Measurements from ENCODE around the gene REC114. TPM values are rescaled to one million over a fixed set of nuclear protein-coding genes. Genes with fewer than 3 reads are reported as not detected.

Gene REC114, protein sequence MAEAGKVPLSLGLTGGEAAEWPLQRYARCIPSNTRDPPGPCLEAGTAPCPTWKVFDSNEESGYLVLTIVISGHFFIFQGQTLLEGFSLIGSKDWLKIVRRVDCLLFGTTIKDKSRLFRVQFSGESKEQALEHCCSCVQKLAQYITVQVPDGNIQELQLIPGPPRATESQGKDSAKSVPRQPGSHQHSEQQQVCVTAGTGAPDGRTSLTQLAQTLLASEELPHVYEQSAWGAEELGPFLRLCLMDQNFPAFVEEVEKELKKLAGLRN
- polyA plus RNA-seq (2011; rRNA removed), result not detected in 2 replicates
- polyA minus RNA-seq (2011; rRNA and poly(A)+ RNA removed), result not detected in 2 replicates

DNA sequence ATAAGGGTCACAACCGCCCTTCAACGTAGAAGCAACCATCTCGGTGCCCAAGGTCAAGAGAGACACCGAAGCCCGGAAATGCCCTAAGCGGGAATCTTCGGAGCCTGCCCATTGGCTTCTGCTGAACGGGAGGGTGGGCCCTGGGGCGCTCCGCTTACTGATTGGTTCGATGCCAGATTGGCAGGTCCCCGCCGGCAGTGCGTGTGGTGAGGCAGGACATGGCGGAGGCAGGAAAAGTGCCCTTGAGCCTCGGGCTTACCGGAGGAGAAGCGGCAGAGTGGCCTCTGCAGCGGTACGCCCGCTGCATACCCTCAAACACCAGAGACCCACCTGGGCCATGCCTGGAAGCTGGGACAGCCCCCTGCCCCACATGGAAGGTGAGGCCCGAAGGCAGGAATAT lies at the start of gene REC114:
REC114 (plus strand) TSS at position 197 of the 400 bp plus-strand sequence; CDS start at position 219, 22 bp downstream.
- no peak for DNase-seq (ENCODE audit: low read depth)
- H3K36me3 ChIP-seq (ENCODE audit: control insufficient read depth, insufficient read depth, low read length), result no peaks in the 10 kb centered on the region
- H3K4me3 ChIP-seq (ENCODE audit: low read depth, low read length), result no peak within 1 kb of the TSS
- POLR2A ChIA-PET, result no interaction called here
- CTCF ChIA-PET, result no interaction called here
- 0 out of 2 replicates have a peak, but pooled peaks cover 3% of the 10 kb centered on the region for H3K27me3 ChIP-seq (ENCODE audit: control insufficient read depth, insufficient read depth, low read length)
- TF ChIP-seq, protein P1, sequence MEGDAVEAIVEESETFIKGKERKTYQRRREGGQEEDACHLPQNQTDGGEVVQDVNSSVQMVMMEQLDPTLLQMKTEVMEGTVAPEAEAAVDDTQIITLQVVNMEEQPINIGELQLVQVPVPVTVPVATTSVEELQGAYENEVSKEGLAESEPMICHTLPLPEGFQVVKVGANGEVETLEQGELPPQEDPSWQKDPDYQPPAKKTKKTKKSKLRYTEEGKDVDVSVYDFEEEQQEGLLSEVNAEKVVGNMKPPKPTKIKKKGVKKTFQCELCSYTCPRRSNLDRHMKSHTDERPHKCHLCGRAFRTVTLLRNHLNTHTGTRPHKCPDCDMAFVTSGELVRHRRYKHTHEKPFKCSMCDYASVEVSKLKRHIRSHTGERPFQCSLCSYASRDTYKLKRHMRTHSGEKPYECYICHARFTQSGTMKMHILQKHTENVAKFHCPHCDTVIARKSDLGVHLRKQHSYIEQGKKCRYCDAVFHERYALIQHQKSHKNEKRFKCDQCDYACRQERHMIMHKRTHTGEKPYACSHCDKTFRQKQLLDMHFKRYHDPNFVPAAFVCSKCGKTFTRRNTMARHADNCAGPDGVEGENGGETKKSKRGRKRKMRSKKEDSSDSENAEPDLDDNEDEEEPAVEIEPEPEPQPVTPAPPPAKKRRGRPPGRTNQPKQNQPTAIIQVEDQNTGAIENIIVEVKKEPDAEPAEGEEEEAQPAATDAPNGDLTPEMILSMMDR (IDR thresholded peaks at IDR 0.05; ENCODE audit: insufficient read depth, low read depth, low read length), result no peak

DNA sequence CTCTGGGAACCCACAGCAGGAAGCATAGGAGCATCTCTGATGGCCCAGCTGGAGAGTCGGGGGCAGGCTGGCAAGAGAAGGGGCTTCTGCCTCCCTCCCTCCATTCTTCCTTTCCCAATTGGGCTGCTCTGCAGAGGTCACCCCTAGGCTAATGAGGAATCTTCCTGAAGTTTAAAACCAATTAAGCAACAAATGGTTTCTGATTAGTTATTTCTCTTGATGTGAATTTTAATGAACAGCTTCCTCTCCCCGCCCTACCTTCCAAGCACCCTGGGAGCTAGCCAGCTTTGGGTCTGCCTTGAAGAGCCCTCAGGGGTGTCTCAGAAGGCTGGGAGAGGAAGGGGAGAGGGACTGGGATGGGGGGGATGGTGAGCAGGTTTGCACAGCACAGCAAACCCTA lies 49.6 kb upstream of the REC114 start:
- H3K36me3 ChIP-seq (ENCODE audit: control insufficient read depth, insufficient read depth, low read length), result no peaks in the 10 kb centered on the region
- ChIA-PET POLR2A (no interaction called here), CTCF (no interaction called here)
- TF ChIP-seq, protein P1 (IDR thresholded peaks at IDR 0.05; ENCODE audit: insufficient read depth, low read depth, low read length), result no peak
- DNase-seq (ENCODE audit: low read depth), result no peak
- no peaks in the 10 kb centered on the region; the same call in 1 of the 2 replicates for H3K27me3 ChIP-seq (ENCODE audit: control insufficient read depth, insufficient read depth, low read length)
- H3K4me3 ChIP-seq (ENCODE audit: low read depth, low read length), result no peak overlapping the region

DNA sequence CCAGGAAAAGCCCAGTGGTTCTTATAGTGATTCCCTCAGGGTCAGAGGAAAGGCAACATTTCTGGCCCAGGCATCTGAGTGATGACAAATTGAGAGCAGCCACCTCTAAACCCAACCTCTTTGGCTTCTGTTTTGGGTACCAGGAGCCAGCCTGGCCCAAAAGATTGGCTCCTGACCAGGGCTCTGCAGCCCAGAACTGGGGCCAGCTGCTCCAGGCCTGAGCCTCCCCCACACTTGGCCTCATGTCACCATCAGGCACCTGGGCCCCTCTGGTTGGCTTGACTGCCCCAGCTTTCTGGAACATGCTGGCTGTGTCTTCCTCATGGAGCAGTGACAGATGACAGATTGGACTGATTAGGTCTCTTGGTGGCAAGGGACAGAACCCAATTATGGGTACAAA lies 48.2 kb upstream of the REC114 start:
- DNase-seq (ENCODE audit: low read depth), result no peak
- POLR2A ChIA-PET, result no interaction called here
- CTCF ChIA-PET, result no interaction called here
- TF ChIP-seq, protein P1 (IDR thresholded peaks at IDR 0.05; ENCODE audit: insufficient read depth, low read depth, low read length), result no peak
- no peaks in the 10 kb centered on the region; the same call in 1 of the 2 replicates for H3K27me3 ChIP-seq (ENCODE audit: control insufficient read depth, insufficient read depth, low read length)
- H3K4me3 ChIP-seq (ENCODE audit: low read depth, low read length), result no peak overlapping the region
- no peaks in the 10 kb centered on the region for H3K36me3 ChIP-seq (ENCODE audit: control insufficient read depth, insufficient read depth, low read length)

DNA sequence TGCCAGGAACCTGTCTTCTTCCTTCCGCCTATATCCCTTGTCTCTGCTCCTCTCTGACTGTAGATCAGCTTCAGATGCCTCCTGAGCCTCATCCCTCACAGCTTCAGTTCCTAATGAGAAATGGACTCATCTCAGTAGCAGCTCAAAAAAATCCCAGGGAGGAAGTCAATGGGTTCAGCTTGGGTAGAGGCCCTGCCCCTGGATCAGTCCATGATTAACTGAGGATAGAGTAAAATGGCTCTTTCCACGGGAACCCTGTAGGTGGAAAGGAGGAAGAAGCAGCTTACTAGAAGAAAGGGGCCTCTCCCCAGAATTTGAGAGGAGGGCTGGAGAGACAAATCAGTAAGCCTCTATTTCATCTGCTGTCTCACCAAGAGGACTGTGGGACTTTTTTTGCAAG lies 47.3 kb upstream of the REC114 start:
- no peak for DNase-seq (ENCODE audit: low read depth)
- TF ChIP-seq, protein P1 (IDR thresholded peaks at IDR 0.05; ENCODE audit: insufficient read depth, low read depth, low read length), result no peak
- ChIA-PET CTCF (no interaction called here), POLR2A (no interaction called here)
- Histone ChIP-seq H3K36me3 (ENCODE audit: control insufficient read depth, insufficient read depth, low read length) (no peaks in the 10 kb centered on the region), H3K27me3 (ENCODE audit: control insufficient read depth, insufficient read depth, low read length) (no peaks in the 10 kb centered on the region; the same call in 1 of the 2 replicates), H3K4me3 (ENCODE audit: low read depth, low read length) (no peak overlapping the region)

DNA sequence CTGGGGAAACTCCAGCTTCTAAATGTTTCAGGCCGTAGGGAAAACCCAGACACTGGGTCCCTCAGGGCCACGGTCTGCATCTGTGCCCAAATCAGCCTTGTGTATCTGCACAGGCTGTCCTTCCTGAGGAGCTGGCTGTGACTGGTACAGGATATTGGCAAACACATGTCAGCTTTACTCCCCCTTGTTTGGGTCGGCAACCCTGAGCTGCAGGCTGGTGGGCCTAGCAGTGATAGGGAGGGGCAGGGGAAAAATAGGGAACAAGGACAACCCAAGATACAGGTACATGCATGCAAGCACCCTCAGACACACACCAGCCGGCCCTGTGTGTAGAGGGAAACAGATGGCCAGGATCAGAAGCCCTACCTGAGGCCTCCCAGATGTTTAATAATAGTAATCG lies 45.5 kb upstream of the REC114 start:
- no peak for DNase-seq (ENCODE audit: low read depth)
- H3K36me3 ChIP-seq (ENCODE audit: control insufficient read depth, insufficient read depth, low read length), result no peaks in the 10 kb centered on the region
- POLR2A ChIA-PET, result no interaction called here
- TF ChIP-seq, protein P1 (IDR thresholded peaks at IDR 0.05; ENCODE audit: insufficient read depth, low read depth, low read length), result no peak
- no peak overlapping the region for H3K4me3 ChIP-seq (ENCODE audit: low read depth, low read length)
- CTCF ChIA-PET, result no interaction called here
- no peaks in the 10 kb centered on the region; the same call in 1 of the 2 replicates for H3K27me3 ChIP-seq (ENCODE audit: control insufficient read depth, insufficient read depth, low read length)
